ENCODE data around the gene RNU6-9.

Gene RNU6-9

DNA sequence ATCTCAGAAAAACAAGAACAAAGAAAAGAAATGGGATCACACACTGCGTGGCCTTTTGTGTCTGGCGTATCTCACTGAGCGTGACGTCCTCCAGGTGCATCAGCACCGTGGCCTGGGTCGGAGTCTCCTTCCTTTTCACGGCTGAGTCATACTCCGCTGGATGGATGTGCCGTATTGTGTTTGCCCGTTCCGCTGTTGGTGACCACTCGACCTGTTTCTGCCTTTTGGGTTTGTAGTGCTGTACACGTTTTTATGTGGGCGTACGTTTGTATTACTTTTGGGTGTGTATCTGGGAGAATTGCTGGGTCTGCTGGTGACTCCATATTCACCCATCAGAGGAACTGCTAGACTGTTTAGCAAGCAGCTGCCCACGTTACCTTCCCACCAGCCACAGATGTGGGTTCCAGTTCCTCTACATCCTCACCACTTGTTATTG, 44.0 kb downstream of the RNU6-9 start:
- no peak for DNase-seq

DNA sequence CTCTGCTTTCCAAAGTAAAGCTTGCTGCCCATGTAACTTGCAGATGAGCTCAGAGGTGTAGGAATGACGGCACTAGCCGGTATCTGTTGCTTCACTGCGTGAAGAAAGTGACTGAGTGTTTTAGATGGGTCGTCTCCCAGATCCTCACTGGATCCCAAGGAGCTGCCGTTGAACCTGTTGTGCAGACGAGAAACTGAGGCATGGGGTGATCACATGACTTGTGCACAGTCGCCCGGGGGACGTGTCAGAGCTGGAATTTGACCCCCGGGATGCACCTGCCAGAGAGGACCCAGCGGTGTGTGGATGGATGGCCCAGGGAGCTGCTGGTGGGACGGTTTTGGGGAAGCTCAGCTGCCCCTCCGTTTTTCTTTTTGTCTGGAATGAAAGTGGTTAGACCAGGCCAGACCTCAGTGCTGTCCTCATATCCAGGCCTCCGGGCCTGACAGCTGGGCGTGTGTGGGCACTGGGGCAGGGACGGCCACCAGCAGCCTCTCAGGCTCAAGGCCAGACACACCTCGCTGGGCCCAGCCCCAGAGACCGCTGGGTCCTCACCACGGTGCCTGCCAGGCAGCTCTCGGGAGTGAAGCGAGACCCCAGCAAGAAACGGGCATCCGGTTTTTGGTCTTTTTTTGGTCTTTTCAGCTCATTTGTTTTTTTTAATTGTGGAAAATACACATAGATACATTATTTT, 45.1 kb downstream of the RNU6-9 start:
- DNase-seq: no peak

DNA sequence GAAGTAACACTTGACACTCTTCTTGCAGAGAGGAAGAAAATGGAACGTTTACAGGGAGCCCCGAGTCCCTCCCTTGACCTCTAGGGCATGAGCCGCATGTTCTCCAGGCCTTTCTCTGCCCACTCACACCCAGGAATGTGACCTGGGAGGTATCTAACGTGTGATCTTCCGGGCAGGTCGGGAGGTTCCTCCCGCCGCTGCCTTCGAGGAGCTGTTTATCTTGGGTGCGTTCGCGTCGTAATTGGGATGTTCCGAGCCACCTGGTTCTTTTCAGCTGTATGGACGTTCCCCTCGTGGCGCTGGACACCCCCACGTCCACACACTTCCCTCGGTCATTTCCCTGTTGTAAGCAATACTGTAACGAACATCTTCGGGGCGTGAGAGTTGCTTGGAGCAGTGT, 46.2 kb downstream of the RNU6-9 start:
- no peak for DNase-seq

DNA sequence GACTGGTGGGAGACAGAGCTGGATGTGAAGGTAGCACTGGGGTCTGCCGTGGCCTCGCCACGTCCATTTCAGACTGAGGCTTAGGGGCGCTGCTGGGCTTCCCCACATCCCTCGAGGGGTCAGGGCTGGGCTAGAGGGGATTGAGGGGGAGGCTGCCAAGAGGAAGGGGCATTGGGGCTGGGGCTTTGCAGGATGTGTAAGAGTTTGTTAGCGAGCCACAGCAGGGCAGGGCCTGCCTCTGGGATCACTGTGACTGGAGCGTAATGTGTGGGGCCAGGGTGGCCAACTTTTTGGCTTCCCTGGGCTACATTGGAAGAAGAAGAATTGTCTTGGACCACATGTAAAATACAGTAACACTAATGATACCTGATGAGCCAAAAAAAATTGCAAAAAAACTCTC, 46.6 kb downstream of the RNU6-9 start:
- DNase-seq: no peak

DNA sequence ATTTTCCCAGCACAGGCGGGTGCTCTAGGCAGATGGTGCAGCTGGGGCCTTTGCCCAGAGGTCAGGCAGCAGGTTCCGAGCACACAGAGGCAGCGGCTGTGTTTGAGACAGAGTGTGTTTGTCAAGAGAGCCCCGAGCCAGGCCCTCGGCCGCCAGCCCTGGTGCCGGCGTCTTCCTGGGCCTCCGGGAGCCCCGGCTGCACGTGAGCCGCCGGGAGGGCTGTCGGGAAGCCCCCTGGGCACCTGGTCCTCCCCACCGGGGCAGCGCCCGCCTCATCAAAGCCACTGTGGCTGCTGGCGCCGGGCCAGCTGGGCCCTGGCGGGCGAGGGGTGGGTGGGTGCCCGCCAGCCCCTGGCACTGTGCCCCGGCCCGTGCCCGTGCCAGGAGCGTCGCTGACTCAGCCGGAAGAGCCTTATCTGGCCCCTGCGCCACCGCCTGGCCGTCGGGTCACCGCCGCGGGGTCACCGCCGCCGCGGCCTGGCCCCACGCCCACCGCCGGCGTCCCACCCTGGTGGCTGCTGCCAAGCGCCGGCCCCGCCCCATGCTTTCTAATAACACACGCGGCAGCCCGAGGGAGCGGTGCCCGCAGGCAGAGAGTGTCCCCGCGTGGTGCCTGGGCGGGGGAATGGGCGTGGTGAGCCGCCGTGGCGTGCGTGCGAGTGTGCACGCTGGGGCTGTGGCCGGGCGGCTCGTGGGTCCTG, 47.5 kb downstream of the RNU6-9 start:
- DNase-seq: no peak

DNA sequence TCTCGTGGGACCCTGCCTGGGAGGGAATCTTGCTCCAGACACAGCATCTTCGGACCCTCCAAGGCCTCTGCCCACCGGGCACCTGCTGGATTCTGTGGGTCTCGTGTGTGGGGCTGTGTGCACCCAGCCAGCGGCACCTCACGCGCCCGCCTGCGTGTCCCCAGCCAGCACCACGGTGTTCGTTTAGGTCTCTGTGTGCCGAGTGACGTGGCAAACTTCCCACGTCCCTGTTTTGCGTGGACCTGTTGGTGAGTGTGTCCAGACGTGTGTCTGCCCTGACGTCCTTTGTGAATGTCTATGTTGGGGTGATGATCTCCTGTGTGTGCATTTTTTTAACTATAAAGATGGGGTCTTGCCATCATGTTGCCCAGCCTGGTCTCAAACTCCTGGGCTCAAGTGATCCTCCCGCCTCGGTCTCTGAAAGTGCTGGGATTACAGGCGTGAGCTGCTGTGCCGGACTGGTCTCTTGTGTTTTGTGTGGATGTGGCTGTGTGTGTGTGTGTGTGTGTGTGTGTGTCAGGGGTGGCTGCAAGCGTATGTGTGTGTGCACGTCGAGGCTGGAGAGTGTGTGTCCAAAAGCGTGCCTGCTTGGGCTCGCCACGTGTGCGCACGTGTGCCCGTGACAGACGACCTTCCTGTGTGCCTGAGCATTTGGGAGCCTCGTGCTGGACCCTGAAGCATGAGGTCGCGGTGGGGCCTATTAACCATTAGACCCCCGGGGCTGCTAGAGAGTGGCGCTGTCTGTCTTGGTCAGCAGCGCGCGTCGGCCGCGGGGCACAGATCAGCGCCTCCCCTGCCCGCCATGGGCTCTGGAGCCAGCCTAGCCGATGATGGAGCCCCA, 48.2 kb downstream of the RNU6-9 start:
- no peak for DNase-seq

DNA sequence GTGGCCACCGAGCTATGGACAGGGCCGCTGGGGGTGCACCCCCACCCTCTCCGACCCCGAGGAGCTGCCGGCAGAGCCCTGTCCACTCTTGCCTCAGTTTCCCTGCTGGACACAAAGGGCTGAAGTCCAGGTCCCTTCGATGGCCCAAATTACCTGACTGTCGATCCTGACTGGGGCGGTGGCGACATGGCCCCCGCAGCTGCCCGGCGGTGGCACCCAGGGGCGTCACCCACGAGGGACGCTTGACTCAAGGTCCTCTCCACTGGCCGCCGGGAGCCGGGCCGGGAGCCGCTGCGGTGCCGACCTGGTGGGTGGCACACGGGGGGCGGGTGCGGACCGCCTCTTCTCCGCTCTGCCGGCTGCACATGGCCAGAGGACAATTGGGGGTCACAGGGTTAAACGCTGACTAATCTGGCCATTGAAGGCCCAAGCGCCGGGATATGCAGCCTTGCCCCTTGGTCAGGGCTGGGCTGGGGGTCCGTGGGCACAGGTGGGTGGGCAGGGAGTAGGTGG, 48.9 kb downstream of the RNU6-9 start:
- no peak for DNase-seq
